Transverse colon (tissue), 4 donors: ENCODE results near the gene SDCCAG8. TPM values are rescaled to one million over a fixed set of nuclear protein-coding genes. Genes with fewer than 3 reads are reported as not detected.
"Not testable (repeated sequence)": the region's sequence is repeated elsewhere in the genome, so short reads cannot be mapped to it uniquely, and the experiment has no call there.

Experiments
- DNase-seq: peaks from one replicate; pipeline ENCODE4 v3.0.0-alpha.2; 2019
- H3K27ac ChIP-seq, 4 donors: fragments of 200-600 bp; sonication (generic); 2 replicates each; pipeline ENCODE4 v1.5.1; 2016 to 2018; ENCODE audit warnings: inconsistent platforms in 4 of 4
- H3K27me3 ChIP-seq: fragments of 200-600 bp; sonication (generic); 2 replicates; pipeline ENCODE4 v1.5.1; 2017; ENCODE audit warnings: inconsistent platforms
- H3K36me3 ChIP-seq, 4 donors: fragments of 200-600 bp; sonication (generic); 2 replicates each; pipeline ENCODE4 v1.5.1; 2017 to 2019; ENCODE audit warnings: inconsistent platforms in 4 of 4
- H3K4me1 ChIP-seq, 4 donors: fragments of 200-600 bp; sonication (generic); 2 replicates each; pipeline ENCODE4 v1.5.1; 2017 to 2020; ENCODE audit warnings: inconsistent platforms in 4 of 4
- H3K4me3 ChIP-seq, 4 donors: fragments of 200-600 bp; sonication (generic); 1 replicate in 1 of 4; 2 replicates in 3 of 4; pipeline versions ENCODE4 v1.5.1 to v1.6.1; 2017 to 2019; ENCODE audit warnings: inconsistent platforms in 4 of 4
- H3K9me3 ChIP-seq, 2 donors: fragments of 200-600 bp; sonication (generic); 2 replicates each; pipeline ENCODE4 v1.5.1; 2017 to 2019; ENCODE audit warnings: inconsistent platforms in 2 of 2
- CTCF ChIP-seq, 5 experiments: fragments of 200-600 bp in 3 of 5; fragments of 450-650 bp in 2 of 5; sonication (generic) in 3 of 5; IDR thresholded peaks; 1 replicate in 2 of 5; 2 replicates in 3 of 5; pipeline ENCODE4 v1.5.1; 2016 to 2017; ENCODE audit warnings: antibody characterized with exemption in 5 of 5, inconsistent platforms in 3 of 5, mild to moderate bottlenecking in 2 of 5, moderate library complexity in 1 of 5
- EP300 ChIP-seq: sonication (generic); formaldehyde crosslinking; IDR thresholded peaks from one replicate; pipeline ENCODE4 v1.6.1; 2017; ENCODE audit warnings: antibody characterized with exemption, low read depth
- POLR2A ChIP-seq: fragments of 450-650 bp; IDR thresholded peaks from one replicate; pipeline ENCODE4 v1.6.1; 2016; ENCODE audit warnings: antibody characterized with exemption, mild to moderate bottlenecking, moderate library complexity
- POLR2AphosphoS5 ChIP-seq, 3 donors: sonication (generic); formaldehyde crosslinking; IDR thresholded peaks; one replicate each; pipeline ENCODE4 v1.6.1; 2016; ENCODE audit warnings: antibody characterized with exemption in 3 of 3
- WGBS, 2 donors: methylation state at CpG; one replicate each; pipeline ENCODE4 v1.1.5; 2018; ENCODE audit warnings: low coverage in 1 of 2; 5-methylcytosine and 5-hydroxymethylcytosine counted together
- in situ Hi-C, 4 donors: fragments of 200-750 bp; cut with MboI; loops; one replicate each; pipeline versions ENCODE4 v1.15.0 to v1.15.1; 2017; ENCODE audit warnings: low sequenced_read_pairs in 3 of 4, low pct_ligation_motif_present in 1 of 4, low pct_unique_long_range_greater_than_20kb in 1 of 4
- intact Hi-C: fragments of 100-400 bp; cut with DNase I; formaldehyde crosslinking; loops from one replicate; pipeline ENCODE4 v1.15.1; 2023; ENCODE audit warnings: low total_unique reads
- total RNA-seq, 4 donors: library from RNA; depleted of rRNA; stranded (reverse); fragments of >200 nt; gene quantifications; one replicate each; pipeline ENCODE4 v1.1.0, GENCODE V29; 2016

SDCCAG8 gene
- total RNA-seq, 4 donors from 2014 or later, result 28.8 to 101 (median 42.5) TPM

DNA sequence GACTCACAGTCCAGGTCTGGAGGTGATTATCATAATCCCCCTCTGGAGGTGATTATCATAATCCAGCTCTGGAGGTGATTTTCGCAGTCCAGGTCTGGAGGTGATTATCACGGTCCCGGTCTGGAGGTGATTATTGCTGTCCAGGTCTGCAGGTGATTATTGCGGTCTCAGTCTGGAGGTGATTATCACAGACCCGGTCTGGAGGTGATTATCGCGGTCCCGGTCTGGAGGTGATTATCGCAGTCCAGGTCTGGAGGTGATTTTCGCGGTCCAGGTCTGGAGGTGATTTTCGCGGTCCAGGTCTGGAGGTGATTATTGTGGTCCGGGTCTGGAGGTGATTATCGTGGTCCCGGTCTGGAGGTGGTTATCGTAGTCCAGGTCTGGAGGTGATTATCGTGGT, 76.6 kb downstream of the SDCCAG8 start:
- no peaks in the 10 kb centered on the region for H3K9me3 ChIP-seq
- TF ChIP-seq POLR2A (no peak), CTCF (IDR thresholded peaks at IDR 0.05) (no peak), EP300 (no peak), POLR2AphosphoS5 (IDR thresholded peaks at IDR 0.05) (no peak)
- in situ Hi-C loops, result loop anchor here in 3 of 4 donors (25.0 kb wide), 3 partner anchors 405 to 955 kb away; no protein-coding TSS in a partner anchor
- intact Hi-C loops, result no loop called here
- H3K36me3 ChIP-seq, result peaks cover 0 to 27% (median 4%) of the 10 kb centered on the region in 4 donors
- no peak overlapping the region for H3K4me3 ChIP-seq
- H3K27me3 ChIP-seq, result no peaks in the 10 kb centered on the region
- no peak for DNase-seq
- H3K27ac ChIP-seq, result no peak overlapping the region
- no peaks in the 10 kb centered on the region for H3K4me1 ChIP-seq
- WGBS, 2 donors, result 89 to 95% methylated on average over 7 to 18 of the region's 18 CpGs

- TF ChIP-seq POLR2A (no peak), CTCF (IDR thresholded peaks at IDR 0.05) (no peak), EP300 (no peak), POLR2AphosphoS5 (IDR thresholded peaks at IDR 0.05) (no peak)
- no peak for DNase-seq
- intact Hi-C loops (no loop called here), in situ Hi-C loops (loop anchor here in 3 of 4 donors (25.0 kb wide), 3 partner anchors 402 to 952 kb away; no protein-coding TSS in a partner anchor)
- Histone ChIP-seq H3K27me3 (no peaks in the 10 kb centered on the region), H3K36me3 (peaks cover 0 to 27% (median 4%) of the 10 kb centered on the region in 4 donors), H3K4me3 (no peak overlapping the region), H3K4me1 (no peaks in the 10 kb centered on the region), H3K9me3 (no peaks in the 10 kb centered on the region), H3K27ac (no peak overlapping the region)
- WGBS, 2 donors, result 82 to 91% methylated on average over 3 of the region's 3 CpGs
These were observed 79.5 kb downstream of the SDCCAG8 start for GRCh38 chr1:243335292-243335691.

GRCh38 chr1:243336163-243336562, 80.3 kb downstream of the SDCCAG8 start:
- Histone ChIP-seq H3K27ac (no peak overlapping the region), H3K27me3 (no peaks in the 10 kb centered on the region), H3K4me1 (no peaks in the 10 kb centered on the region), H3K36me3 (peaks cover 0 to 18% (median 2%) of the 10 kb centered on the region in 4 donors), H3K4me3 (no peak overlapping the region), H3K9me3 (no peaks in the 10 kb centered on the region)
- in situ Hi-C loops (loop anchor here in 3 of 4 donors (25.0 kb wide), 3 partner anchors 401 to 951 kb away; no protein-coding TSS in a partner anchor), intact Hi-C loops (no loop called here)
- TF ChIP-seq EP300, result no peak
- TF ChIP-seq CTCF (IDR thresholded peaks at IDR 0.05), result no peak
- no peak for TF ChIP-seq POLR2AphosphoS5 (IDR thresholded peaks at IDR 0.05)
- TF ChIP-seq POLR2A, result no peak
- WGBS, 2 donors, result 70 to 93% methylated on average over 2 of the region's 2 CpGs
- no peak for DNase-seq

- H3K27ac ChIP-seq, H3K9me3 ChIP-seq, H3K36me3 ChIP-seq, H3K4me1 ChIP-seq, DNase-seq, H3K27me3 ChIP-seq, H3K4me3 ChIP-seq, intact Hi-C loops: not testable (repeated sequence)
- in situ Hi-C loops, result loop anchor here in 3 of 4 donors (25.0 kb wide), 3 partner anchors 398 to 948 kb away; no protein-coding TSS in a partner anchor
- WGBS, 2 donors, result 91 to 94% methylated on average over 4 of the region's 4 CpGs
These were observed 83.0 kb downstream of the SDCCAG8 start for GRCh38 chr1:243338848-243339247.

DNA sequence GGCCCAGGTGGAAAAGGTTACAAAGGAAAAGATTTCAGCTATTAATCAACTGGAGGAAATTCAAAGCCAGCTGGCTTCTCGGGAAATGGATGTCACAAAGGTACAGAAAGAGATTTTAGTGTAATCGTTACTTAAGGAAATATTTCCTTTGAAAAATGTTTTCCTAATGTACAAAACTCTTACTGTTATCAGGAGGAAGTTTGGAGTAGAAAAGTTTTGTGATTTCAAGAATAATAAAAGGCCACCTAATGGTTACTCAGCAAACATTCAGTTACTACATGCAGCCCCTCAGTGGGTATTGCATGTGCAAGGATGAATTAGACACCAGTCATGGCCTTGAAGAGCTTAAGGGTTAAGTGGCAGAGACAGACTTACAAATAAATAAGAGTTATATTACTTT, 85.2 kb downstream of the SDCCAG8 start:
- no peak for DNase-seq
- WGBS, 2 donors, result 75 to 83% methylated on average over 2 of the region's 2 CpGs
- H3K4me1 ChIP-seq, result peaks cover 0 to 6% (median 1%) of the 10 kb centered on the region in 4 donors
- peaks cover 0 to 5% (median 0%) of the 10 kb centered on the region in 4 donors for H3K36me3 ChIP-seq
- H3K4me3 ChIP-seq, result no peak overlapping the region
- TF ChIP-seq POLR2AphosphoS5 (IDR thresholded peaks at IDR 0.05) (no peak), CTCF (IDR thresholded peaks at IDR 0.05) (no peak), POLR2A (no peak), EP300 (no peak)
- no peaks in the 10 kb centered on the region for H3K27me3 ChIP-seq
- intact Hi-C loops (loop anchor here (5.0 to 10.0 kb wide), 2 partner anchors 414 to 931 kb away; no protein-coding TSS in a partner anchor), in situ Hi-C loops (loop anchor here (5.0 to 25.0 kb wide), 6 partner anchors 396 to 946 kb away; no protein-coding TSS in a partner anchor)
- H3K9me3 ChIP-seq, result no peaks in the 10 kb centered on the region
- no peak overlapping the region for H3K27ac ChIP-seq
